Kidney capillary endothelial cell (primary cell): Measurements from ENCODE around the gene NUDT1.

ENCODE experiments used
- DNase-seq: peaks from one replicate; pipeline ENCODE4 v3.0.0-alpha.2; 2018; ENCODE audit warnings: low spot score

Gene NUDT1

GRCh38 chr7:2205036-2205780, 36.8 kb upstream of the NUDT1 start:
- no peak for DNase-seq

DNA sequence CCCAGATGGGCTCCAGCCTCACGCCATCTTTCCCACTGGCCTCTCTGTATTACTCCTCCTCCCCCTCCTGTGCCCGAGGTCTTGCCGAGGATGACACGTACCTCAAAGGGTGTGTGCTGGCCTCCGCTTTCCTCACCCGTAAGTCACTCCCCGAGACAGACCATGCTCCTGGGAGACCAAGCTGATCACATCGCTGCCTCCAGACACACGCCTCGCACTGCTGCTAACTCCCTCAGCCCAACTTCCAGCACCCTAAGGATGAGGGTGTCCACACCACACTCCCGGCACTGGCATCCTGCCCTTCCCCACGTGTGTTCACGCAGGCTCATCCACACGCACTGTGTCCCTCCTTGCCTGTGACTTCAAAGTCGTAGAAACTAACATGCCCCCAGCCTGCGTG, 33.3 kb upstream of the NUDT1 start:
- DNase-seq = no peak

GRCh38 chr7:2209146-2209960, 32.7 kb upstream of the NUDT1 start:
- DNase-seq = peak; percentile 31

- no peak for DNase-seq
These were observed 32.1 kb upstream of the NUDT1 start for GRCh38 chr7:2209961-2210323.

DNA sequence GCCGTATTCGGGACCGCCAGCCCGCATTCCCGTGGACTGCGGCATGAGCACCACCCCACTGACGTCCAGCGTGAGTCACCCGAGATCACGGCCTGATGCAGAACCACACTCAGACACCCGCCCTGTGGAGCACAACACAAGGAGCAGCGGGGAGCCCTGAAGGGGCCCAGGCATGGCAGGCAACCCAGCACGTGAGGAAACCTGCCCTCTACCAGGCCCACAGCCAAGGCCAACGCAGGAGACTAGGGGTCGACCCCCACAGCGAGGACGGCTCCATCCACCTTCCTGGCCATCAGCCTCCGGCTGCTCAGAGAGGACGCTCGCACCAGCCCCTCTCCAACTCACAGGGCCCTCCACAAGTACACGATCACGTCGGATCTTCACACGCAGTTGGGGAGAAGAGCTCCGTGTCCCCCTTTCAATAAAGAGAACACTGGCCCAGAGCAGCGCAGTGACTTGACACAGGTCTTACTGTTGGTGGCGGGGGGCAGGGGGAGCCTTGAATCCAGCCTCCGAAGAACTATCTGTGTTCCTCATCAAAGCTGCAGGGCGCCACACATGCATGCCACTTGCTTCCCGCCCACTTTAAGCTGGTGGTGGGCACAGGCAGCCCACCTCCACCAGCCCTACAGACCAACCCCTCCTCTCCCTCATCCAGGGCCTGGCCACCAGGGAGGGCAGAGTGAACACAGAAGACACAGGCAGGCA, 31.3 kb upstream of the NUDT1 start:
- DNase-seq = no peak

DNA sequence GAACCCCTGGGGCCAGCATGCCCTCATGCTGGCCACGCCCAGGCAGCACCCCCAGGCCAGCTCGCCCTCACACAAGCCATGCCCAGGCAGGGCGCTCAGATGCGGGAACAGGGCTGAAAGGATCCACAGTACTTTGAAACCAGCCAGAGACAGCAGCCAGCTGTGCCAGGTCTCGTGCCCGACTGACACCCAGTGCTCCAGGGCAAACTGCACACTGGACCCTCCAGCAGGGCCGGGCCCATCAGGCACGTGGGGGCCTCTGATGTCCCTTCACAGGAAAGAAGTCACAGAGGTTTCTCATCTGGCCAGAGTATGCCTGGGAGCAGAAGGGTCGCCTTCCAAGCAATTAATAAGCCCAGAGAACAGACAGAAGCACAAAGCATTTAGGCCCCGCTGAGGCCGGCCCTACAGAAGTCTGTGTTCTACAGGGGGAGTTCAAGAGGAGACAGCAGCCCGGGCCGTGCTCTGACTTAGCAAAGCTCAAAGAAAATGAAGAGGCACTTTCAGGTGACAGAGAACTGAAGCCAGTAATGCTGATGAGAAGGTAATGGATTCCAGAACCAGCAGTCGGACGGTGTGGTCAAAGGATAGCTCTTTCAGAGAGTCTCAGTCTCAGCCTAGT, 30.7 kb upstream of the NUDT1 start:
- no peak for DNase-seq

DNA sequence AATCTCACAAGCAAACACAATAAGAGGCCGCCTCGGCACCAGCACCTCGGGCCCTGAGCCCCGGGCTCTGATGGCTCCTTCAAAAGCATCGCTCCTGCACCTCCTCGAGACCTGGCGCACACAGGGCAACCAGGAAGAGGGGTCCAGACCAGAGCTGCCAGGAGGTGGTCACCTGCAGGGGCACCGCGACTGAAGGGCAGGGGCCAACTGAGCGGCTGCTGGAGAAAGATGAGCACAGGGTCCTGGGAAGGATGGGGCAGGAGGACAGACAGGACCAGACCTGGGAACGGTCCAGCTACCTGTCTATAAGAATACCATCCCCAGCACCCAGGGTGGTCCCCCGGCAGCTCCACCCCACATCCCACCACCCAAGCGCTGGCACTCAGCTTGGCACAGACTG, 30.1 kb upstream of the NUDT1 start:
- DNase-seq = no peak

DNA sequence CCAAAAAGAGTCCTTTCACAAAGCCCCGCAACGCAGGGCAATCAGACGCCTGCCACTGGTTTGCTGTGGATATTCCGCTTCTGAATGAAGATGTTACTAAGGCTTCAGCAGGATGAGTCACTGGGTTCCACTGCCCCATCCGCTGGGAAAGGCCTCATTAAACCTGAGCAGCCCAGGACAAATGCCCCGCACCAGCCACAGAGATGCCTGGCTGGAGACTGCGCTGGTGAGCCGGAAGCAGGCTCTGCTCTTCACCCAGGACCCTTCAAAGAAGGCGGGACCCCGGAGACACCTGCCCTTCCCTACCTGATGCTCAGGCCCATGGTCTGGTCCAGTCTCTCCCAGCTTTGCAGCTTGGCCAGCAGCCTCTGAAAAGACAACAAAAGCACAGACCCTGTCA, 29.1 kb upstream of the NUDT1 start:
- no peak for DNase-seq

DNA sequence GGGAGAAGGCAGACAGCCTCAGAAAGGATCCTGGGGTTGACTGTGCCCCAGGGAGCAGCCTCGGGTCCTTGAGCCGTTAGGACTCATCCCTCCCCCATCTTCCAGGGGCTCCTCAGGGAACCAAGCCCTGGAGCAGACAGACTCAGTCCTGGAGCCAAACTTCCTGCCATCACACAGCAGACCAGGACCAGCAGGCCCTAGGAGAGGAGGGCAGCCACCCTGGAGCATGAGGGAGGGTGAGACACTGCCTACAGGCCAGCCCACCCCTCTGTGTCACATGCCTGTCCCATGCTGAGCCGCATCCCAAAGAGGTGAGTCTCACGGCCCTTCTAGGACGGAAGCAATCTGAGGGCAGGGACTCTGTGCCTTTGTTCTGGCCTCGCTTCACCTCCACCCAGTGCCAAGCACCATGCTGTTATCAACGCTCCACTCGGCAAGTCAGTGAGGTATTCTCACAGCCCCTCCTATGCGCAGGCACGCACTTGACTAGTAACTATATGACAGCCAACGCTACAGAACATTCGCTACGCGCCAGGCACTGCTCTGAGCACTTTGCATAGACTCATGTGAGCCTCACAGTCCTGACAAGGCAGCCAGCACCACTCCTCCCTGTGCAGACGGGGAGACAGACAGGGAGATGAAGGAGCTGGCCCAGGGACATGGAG, 28.3 kb upstream of the NUDT1 start:
- no peak for DNase-seq

- DNase-seq = no peak
These were observed 27.4 kb upstream of the NUDT1 start for GRCh38 chr7:2214636-2215035.

DNA sequence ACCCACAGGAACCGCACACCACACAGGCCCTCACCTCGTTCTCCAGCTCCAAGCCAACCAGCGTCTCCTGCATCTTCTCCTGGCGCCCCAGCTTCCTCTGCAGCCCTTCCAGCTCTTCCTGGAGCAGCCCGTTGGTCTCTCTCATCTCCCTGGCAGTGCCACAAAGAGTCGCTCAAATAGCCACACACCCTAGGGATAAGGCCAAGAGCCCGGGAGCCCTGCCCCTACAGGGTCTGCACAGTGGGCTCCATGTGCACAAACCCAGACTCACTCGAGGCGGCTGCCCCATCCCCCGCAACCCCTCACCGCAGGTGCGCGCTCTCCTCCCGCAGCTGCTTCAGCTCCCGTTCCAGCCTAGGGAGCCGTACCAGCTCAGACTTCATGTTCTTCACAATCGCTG, 26.2 kb upstream of the NUDT1 start:
- no peak for DNase-seq

GRCh38 chr7:2217206-2217605, 24.8 kb upstream of the NUDT1 start:
- DNase-seq = no peak

DNA sequence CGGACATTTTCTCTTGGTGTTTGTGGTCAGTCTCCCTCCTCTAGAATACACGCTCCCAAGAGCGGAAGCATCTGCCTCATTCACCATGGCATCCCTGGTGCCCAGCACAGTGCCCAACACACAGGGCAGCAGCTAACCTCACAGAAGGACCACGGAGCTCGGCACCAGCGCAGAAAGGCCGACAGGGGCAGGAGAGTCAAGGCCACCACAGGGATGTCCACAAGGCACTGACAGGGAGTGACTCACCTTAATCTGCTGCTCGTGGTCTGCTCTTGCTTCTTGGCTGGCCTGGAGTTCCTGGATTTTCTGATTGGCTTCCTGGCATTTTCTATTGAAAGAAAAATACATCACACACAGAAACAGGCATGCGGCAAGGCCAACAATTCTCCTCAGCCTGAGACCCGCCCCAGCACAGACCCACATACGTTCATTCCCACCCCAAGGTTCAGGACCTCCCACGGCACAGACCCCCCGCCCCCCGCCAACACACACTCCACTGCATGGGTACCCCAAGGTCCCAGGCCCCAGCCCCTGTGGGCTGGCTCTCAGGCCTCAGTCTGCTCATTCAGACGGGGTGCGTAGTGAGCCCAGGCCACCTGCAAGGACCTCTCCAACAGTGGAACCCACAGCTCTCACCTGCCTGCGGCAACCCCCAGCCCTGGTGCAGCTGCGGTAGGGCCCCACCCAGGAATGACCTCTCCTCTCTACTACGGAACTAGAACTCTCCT, 24.1 kb upstream of the NUDT1 start:
- no peak for DNase-seq

DNA sequence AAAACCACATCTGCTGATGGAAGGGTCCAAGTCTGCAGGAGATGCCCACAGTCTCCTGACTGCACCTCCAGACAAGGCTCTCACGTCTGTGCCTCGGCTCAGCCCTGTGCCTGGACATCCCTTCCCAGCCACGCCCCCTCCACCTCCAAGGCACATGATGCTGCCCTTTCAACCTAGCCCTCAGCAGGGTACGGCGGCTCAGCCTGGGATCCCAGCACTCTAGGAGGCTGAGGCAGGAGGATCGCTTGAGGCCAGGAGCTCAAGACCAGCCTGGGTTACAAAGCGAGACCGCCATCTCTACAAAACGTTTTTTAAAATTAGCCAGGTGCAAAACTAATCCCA, 23.6 kb upstream of the NUDT1 start:
- DNase-seq = no peak

DNA sequence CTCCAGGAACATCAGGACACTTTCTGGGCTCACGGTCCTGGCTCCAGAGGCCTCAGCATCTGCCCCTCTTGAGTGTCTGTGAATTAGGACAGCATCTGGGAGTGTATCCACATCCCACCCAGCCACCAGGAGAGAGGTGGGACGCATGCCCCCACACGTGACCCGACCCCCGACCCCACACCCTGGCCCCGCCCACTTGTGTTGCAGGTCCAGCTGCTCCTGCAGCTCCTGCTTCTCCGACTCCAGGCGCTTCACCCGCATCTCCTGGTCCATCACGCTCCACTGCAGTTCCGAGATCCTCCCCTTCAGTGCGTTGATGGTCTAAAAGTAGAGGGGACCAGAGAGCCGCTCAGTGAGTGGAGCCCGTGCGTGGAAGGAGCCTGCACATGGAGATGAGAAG, 22.9 kb upstream of the NUDT1 start:
- DNase-seq = no peak

- no peak for DNase-seq
These were observed 22.4 kb upstream of the NUDT1 start for GRCh38 chr7:2219606-2220005.

DNA sequence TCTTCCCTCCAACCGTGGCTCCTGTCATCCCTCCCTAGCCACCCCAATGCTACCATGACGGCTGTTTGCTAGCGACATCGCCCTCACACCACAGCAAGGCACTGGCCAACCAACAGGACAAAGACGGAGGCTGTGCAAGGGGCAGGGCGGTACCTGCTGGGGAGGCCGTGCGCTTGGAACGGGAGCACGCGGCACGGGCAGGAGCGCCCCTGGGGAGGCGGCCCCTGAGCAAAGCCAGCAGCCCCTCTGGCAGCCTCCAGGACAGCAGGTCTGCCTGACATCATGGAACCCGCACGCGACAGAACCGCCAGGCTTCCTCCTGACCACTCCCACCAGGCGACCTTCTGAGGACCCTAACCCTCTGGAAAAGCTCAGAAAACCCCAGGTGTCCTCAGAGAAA, 22.0 kb upstream of the NUDT1 start:
- no peak for DNase-seq

GRCh38 chr7:2220506-2220905, 21.5 kb upstream of the NUDT1 start:
- DNase-seq = no peak

GRCh38 chr7:2220954-2221353, 21.1 kb upstream of the NUDT1 start:
- no peak for DNase-seq

DNA sequence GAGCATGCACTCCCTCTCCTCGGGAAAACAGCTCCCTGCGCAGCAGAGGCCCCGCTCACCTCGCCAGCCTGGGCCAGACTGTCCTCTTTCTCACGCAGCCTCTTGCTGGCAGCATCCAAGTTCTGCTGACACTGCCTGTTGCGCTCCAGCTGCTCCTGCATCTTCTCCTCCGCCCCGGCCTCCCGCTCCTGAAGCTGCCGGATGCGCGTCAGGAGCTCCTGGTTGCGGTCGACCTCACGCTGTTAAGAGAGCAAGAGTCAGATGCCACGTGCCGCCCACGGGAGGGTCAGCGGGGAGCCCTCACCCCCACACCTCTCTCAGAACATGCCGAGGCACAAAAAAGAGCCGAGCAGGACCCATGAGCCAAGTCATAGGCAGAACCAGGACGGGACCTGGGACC, 19.5 kb upstream of the NUDT1 start:
- no peak for DNase-seq

GRCh38 chr7:2223321-2223720, 18.7 kb upstream of the NUDT1 start:
- DNase-seq = no peak
